IMR-90 (cell line): ENCODE data around the gene CCNI2. TPM values are rescaled to one million over a fixed set of nuclear protein-coding genes. Genes with fewer than 3 reads are reported as not detected.

ENCODE experiments used
- ATAC-seq: fragments of 200-7000 bp; cut with Tn5 transposase; 2 replicates; pipeline ENCODE4 v1.9.1; 2020; ENCODE audit warnings: low read depth, mild to moderate bottlenecking, moderate library complexity
- BruUV-seq: library from RNA; stranded (reverse); fragments of 400-500 nt; replicated peaks from 2 replicates; lab custom pipeline; 2021; lab: Mats Ljungman, UMichigan
- CTCF ChIA-PET: fragments of 300-600 bp; formaldehyde crosslinking; extraction: SDS; loops from one replicate; lab custom pipeline; 2021; ENCODE audit warnings: antibody characterized with exemption; lab: Yijun Ruan, JAX
- POLR2A ChIA-PET: fragments of 300-600 bp; sonication (Branson Sonifier 250); formaldehyde crosslinking; loops from one replicate; lab custom pipeline; 2022; ENCODE audit warnings: antibody characterized with exemption; ENCODE audit not compliant: unreplicated experiment; lab: Charles Lee
- DNase-seq: peaks from one replicate; pipeline ENCODE4 v3.0.0; 2013
- H2AFZ ChIP-seq: replicated peaks from 2 replicates; pipeline ENCODE3; 2013; ENCODE audit warnings: low read length, mild to moderate bottlenecking; ENCODE audit not compliant: poor library complexity
- H2AK5ac ChIP-seq: 2 replicates; pipeline ENCODE4 v1.6.1; 2013; ENCODE audit warnings: low read depth, low read length, inconsistent platforms
- H2AK9ac ChIP-seq: replicated peaks from 2 replicates; pipeline ENCODE3; 2013; ENCODE audit warnings: mild to moderate bottlenecking, low read depth, low read length, moderate library complexity; ENCODE audit not compliant: poor library complexity
- H2BK120ac ChIP-seq: 2 replicates; pipeline ENCODE4 v1.6.1; 2013; ENCODE audit warnings: low read depth, low read length, inconsistent platforms
- H2BK15ac ChIP-seq: 3 replicates; pipeline ENCODE4 v1.6.1; 2013; ENCODE audit warnings: low read depth, low read length, inconsistent platforms
- H2BK20ac ChIP-seq: 2 replicates; pipeline ENCODE4 v1.6.1; 2013; ENCODE audit warnings: low read depth, mild to moderate bottlenecking, inconsistent platforms, low read length, moderate library complexity
- H2BK5ac ChIP-seq: 2 replicates; pipeline ENCODE4 v1.6.1; 2013; ENCODE audit warnings: mild to moderate bottlenecking, low read depth, low read length, inconsistent platforms; ENCODE audit not compliant: poor library complexity, severe bottlenecking
- H3K14ac ChIP-seq: replicated peaks from 2 replicates; pipeline ENCODE4 v1.6.1; 2013; ENCODE audit warnings: low read depth, low read length, inconsistent platforms
- H3K18ac ChIP-seq: 2 replicates; pipeline ENCODE4 v1.6.1; 2013; ENCODE audit warnings: low read depth, low read length, control low read depth
- H3K23ac ChIP-seq: 2 replicates; pipeline ENCODE4 v1.6.1; 2013; ENCODE audit warnings: low read depth, low read length, inconsistent platforms
- H3K27ac ChIP-seq: 2 replicates; pipeline ENCODE4 v1.5.1; 2013; ENCODE audit warnings: mild to moderate bottlenecking, control low read depth, low read length; ENCODE audit not compliant: insufficient read depth
- H3K27me3 ChIP-seq: 2 replicates; pipeline ENCODE4 v1.6.1; 2013; ENCODE audit warnings: low read length; ENCODE audit not compliant: control insufficient read depth, insufficient read depth
- H3K36me3 ChIP-seq: 2 replicates; pipeline ENCODE4 v1.6.1; 2013; ENCODE audit warnings: low read length, mixed read lengths; ENCODE audit not compliant: control insufficient read depth, insufficient read depth
- H3K4ac ChIP-seq: 2 replicates; pipeline ENCODE4 v1.6.1; 2013; ENCODE audit warnings: low read depth, low read length, inconsistent platforms
- H3K4me1 ChIP-seq: 2 replicates; pipeline ENCODE4 v1.6.1; 2013; ENCODE audit warnings: low read length, mixed read lengths; ENCODE audit not compliant: control insufficient read depth, insufficient read depth
- H3K4me2 ChIP-seq: 2 replicates; pipeline ENCODE4 v1.6.1; 2013; ENCODE audit warnings: low read depth, mild to moderate bottlenecking, control low read depth, low read length, moderate library complexity
- H3K4me3 ChIP-seq: 2 replicates; pipeline ENCODE4 v1.5.1; 2013; ENCODE audit warnings: low read depth, mild to moderate bottlenecking, control low read depth, low read length, moderate library complexity; ENCODE audit not compliant: insufficient read depth
- H3K56ac ChIP-seq: 2 replicates; pipeline ENCODE4 v1.6.1; 2013; ENCODE audit warnings: low read length, inconsistent platforms; ENCODE audit not compliant: insufficient read depth; ENCODE audit errors: extremely low read depth
- H3K79me1 ChIP-seq, 2 experiments: 2 replicates each; pipeline ENCODE4 v1.6.1; 2013; ENCODE audit warnings: low read length in 2 of 2, inconsistent platforms in 1 of 2, low read depth in 1 of 2
- H3K9ac ChIP-seq: 2 replicates; pipeline ENCODE4 v1.6.1; 2013; ENCODE audit warnings: low read depth, low read length, control low read depth
- H3K9me1 ChIP-seq: 2 replicates; pipeline ENCODE4 v1.6.1; 2013; ENCODE audit warnings: low read length, inconsistent platforms; ENCODE audit not compliant: insufficient read depth
- H3K9me3 ChIP-seq: 2 replicates; pipeline ENCODE4 v1.6.1; 2013; ENCODE audit warnings: low read length; ENCODE audit not compliant: control insufficient read depth, insufficient read depth
- H4K20me1 ChIP-seq: 2 replicates; pipeline ENCODE4 v1.6.1; 2013; ENCODE audit warnings: low read length, inconsistent platforms; ENCODE audit not compliant: insufficient read depth
- H4K5ac ChIP-seq: 2 replicates; pipeline ENCODE4 v1.6.1; 2013; ENCODE audit warnings: mild to moderate bottlenecking, low read depth, low read length, control low read depth
- H4K8ac ChIP-seq, 2 experiments: 2 replicates each; pipeline ENCODE4 v1.6.1; 2013; ENCODE audit warnings: low read depth in 2 of 2, low read length in 2 of 2, control low read depth in 1 of 2, inconsistent platforms in 1 of 2
- H4K91ac ChIP-seq: 2 replicates; pipeline ENCODE4 v1.6.1; 2013; ENCODE audit warnings: low read depth, low read length, inconsistent platforms; ENCODE audit not compliant: insufficient read depth
- BHLHE40 ChIP-seq: fragments of 150-350 bp; IDR thresholded peaks from 2 replicates; pipeline ENCODE4 v1.6.1; 2016; ENCODE audit warnings: mild to moderate bottlenecking, low read depth, low read length
- CHD1 ChIP-seq: IDR thresholded peaks from 2 replicates; pipeline ENCODE4 v1.6.1; 2012; ENCODE audit warnings: low read depth, low read length, improper control_type of control experiment
- ELK1 ChIP-seq: fragments of 150-350 bp; IDR thresholded peaks from 2 replicates; pipeline ENCODE4 v1.6.1; 2016; ENCODE audit warnings: low read depth, mild to moderate bottlenecking, low read length, moderate library complexity, borderline replicate concordance
- MAFK ChIP-seq: IDR thresholded peaks from 2 replicates; pipeline ENCODE4 v1.6.1; 2012; ENCODE audit warnings: low read depth, low read length, improper control_type of control experiment
- MAZ ChIP-seq: IDR thresholded peaks from 2 replicates; pipeline ENCODE4 v1.6.1; 2012; ENCODE audit warnings: low read depth, mild to moderate bottlenecking, low read length, improper control_type of control experiment, moderate library complexity, borderline replicate concordance
- MXI1 ChIP-seq: IDR thresholded peaks from 2 replicates; pipeline ENCODE4 v1.6.1; 2012; ENCODE audit warnings: low read depth, mild to moderate bottlenecking, low read length, moderate library complexity, borderline replicate concordance
- NFE2L2 ChIP-seq: fragments of 150-350 bp; IDR thresholded peaks from 2 replicates; pipeline ENCODE4 v1.6.1; 2016; ENCODE audit warnings: low read depth, mild to moderate bottlenecking, low read length
- RAD21 ChIP-seq: IDR thresholded peaks from 2 replicates; pipeline ENCODE4 v1.6.1; 2012; ENCODE audit warnings: low read length, improper control_type of control experiment
- RCOR1 ChIP-seq: IDR thresholded peaks from 2 replicates; pipeline ENCODE4 v1.6.1; 2012; ENCODE audit warnings: mild to moderate bottlenecking, low read length, improper control_type of control experiment; ENCODE audit not compliant: insufficient replicate concordance
- RFX5 ChIP-seq: IDR thresholded peaks from 2 replicates; pipeline ENCODE4 v1.8.0; 2012; ENCODE audit warnings: low read depth, mild to moderate bottlenecking, low read length, moderate library complexity
- SMC3 ChIP-seq: fragments of 150-350 bp; IDR thresholded peaks from 2 replicates; pipeline ENCODE4 v1.6.1; 2016; ENCODE audit warnings: low read depth, mild to moderate bottlenecking, antibody characterized with exemption, low read length, moderate library complexity
- USF2 ChIP-seq: fragments of 150-350 bp; IDR thresholded peaks from 2 replicates; pipeline ENCODE4 v1.6.1; 2017; ENCODE audit warnings: mild to moderate bottlenecking, antibody characterized with exemption, low read length, low read depth
- WGBS, 2 experiments: methylation state at CpG; one replicate each; pipeline versions ENCODE4 v1.1.5 to v1.1.7; 2013; ENCODE audit warnings: missing lambda C conversion rate in 2 of 2; ENCODE audit not compliant: insufficient read length in 1 of 2; ENCODE audit errors: extremely low coverage in 2 of 2; 5-methylcytosine and 5-hydroxymethylcytosine counted together
- dilution Hi-C: fragments of 300-500 bp; cut with HindIII; formaldehyde crosslinking; loops from one replicate; pipeline ENCODE4 v1.14.3; 2018; ENCODE audit warnings: low sequenced_read_pairs; ENCODE audit not compliant: unreplicated experiment
- in situ Hi-C: fragments of 300-500 bp; cut with MboI; formaldehyde crosslinking; loops from 3 replicates; pipeline ENCODE4 v1.14.3; 2019; ENCODE audit warnings: low sequenced_read_pairs, inconsistent platforms, mixed read lengths
- intact Hi-C: fragments of 100-400 bp; cut with micrococcal nuclease; formaldehyde crosslinking; loops from 2 replicates; pipeline ENCODE4 v1.10.0; 2022
- polyA plus RNA-seq, 3 experiments: library from polyadenylated mRNA; depleted of rRNA; stranded (reverse); fragments of >200 nt; gene quantifications; 2 replicates each; pipeline ENCODE4 v1.2.3, GENCODE V29; 2012; ENCODE audit warnings: low replicate concordance in 1 of 3
- total RNA-seq: library from RNA; depleted of rRNA; stranded (reverse); fragments of >200 nt; gene quantifications from 2 replicates; pipeline ENCODE4 v1.2.3, GENCODE V29; 2012
- TF ChIP-seq, protein P1 (sequence below): conservative IDR thresholded peaks from 2 replicates; pipeline ENCODE4 v1.5.1; 2012; ENCODE audit warnings: mild to moderate bottlenecking, low read depth, low read length, improper control_type of control experiment

The CCNI2 gene
- total and polyA plus RNA-seq, 2 of the 4 experiments (the other 2 are of a cell fraction): not detected

DNA sequence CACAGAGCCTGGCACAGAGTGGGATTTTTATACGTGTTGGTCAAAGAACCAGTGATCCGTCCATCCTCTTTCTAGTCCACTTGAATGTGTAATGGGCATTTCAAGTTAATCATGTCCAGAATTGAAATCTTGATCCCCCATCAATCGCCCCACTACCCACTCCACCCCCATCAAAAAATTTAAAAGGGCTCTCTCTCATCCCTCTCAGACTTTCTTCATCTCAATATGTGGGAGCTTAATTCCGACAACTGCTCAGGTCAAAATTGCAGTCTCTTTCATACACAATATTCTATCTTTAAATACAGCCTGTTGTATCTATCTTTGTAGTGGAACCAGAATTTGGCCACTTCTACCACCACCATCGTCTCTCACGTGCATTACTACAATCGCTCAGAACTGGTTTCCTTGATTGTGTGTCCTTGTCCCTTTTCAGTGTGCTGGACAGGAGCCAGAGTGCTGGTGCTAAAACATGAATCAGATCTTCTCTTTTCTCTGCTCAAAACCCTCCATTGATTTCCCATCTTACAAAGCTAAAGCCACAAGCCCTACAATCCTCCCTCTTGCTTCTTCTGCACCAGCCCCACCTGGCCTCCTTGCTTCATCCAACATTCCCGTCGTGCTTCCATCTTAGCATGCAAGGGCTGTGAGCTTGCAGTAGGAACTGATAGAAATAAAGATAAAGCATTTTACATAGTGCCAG lies 9.1 kb upstream of the CCNI2 start:
- Histone ChIP-seq H4K20me1 (no peaks in the 10 kb centered on the region), H3K4me3 (peak overlapping the region; percentile 84; the same call in 1 of the 2 replicates), H4K5ac (peak overlapping the region; percentile 18; the same call in 1 of the 2 replicates), H2AFZ (peak overlapping the region; percentile 96), H3K27me3 (no peaks in the 10 kb centered on the region; the same call in 1 of the 2 replicates), H2BK20ac (no peak overlapping the region), H2BK120ac (no peak overlapping the region), H3K4me1 (no peaks in the 10 kb centered on the region), H3K14ac (0 out of 2 replicates have a peak overlapping the region, but pooled peaks have one; percentile 31), H4K8ac (peak overlapping the region; percentile 61 to 86), H2AK5ac (no peak overlapping the region), H4K91ac (no peak overlapping the region; the same call in 1 of the 2 replicates), H3K4ac (no peak overlapping the region), H2BK15ac (no peak overlapping the region), H2AK9ac (no peak overlapping the region), H3K18ac (no peak overlapping the region), H3K4me2 (peak overlapping the region; percentile 70; the same call in 1 of the 2 replicates), H3K9ac (peak overlapping the region; percentile 9; the same call in 1 of the 2 replicates), H3K9me3 (peaks cover 5% of the 10 kb centered on the region; the same call in 1 of the 2 replicates), H3K9me1 (0 out of 2 replicates have a peak, but pooled peaks cover 5% of the 10 kb centered on the region), H2BK5ac (no peak overlapping the region), H3K23ac (no peak overlapping the region), H3K27ac (no peak overlapping the region), H3K36me3 (peaks cover 2% of the 10 kb centered on the region; the same call in 1 of the 2 replicates), H3K56ac (no peak overlapping the region), H3K79me1 (peaks cover 12 to 13% of the 10 kb centered on the region in 2 experiments; a peak in 3 of 4 replicates)
- ATAC-seq: no peak
- POLR2A ChIA-PET: interaction anchor here (0.7 kb wide), 1 partner anchor 8 kb away, joined by 3 read pairs; no protein-coding TSS in a partner anchor
- intact Hi-C loops: no loop called here
- in situ Hi-C loops: no loop called here
- BruUV-seq: no TSS peak
- dilution Hi-C loops: no loop called here
- no peak for DNase-seq
- WGBS, 2 experiments: 90% methylated on average over 4 of the region's 9 CpGs; no CpG with 5 or more reads in 1 of the 2 experiments
- CTCF ChIA-PET: interaction anchor here (1.1 to 1.3 kb wide), 3 partner anchors 9 to 82 kb away, joined by 3 to 5 read pairs (median 4); partner anchors contain the start of gene CCNI2
- TF ChIP-seq, protein P1, sequence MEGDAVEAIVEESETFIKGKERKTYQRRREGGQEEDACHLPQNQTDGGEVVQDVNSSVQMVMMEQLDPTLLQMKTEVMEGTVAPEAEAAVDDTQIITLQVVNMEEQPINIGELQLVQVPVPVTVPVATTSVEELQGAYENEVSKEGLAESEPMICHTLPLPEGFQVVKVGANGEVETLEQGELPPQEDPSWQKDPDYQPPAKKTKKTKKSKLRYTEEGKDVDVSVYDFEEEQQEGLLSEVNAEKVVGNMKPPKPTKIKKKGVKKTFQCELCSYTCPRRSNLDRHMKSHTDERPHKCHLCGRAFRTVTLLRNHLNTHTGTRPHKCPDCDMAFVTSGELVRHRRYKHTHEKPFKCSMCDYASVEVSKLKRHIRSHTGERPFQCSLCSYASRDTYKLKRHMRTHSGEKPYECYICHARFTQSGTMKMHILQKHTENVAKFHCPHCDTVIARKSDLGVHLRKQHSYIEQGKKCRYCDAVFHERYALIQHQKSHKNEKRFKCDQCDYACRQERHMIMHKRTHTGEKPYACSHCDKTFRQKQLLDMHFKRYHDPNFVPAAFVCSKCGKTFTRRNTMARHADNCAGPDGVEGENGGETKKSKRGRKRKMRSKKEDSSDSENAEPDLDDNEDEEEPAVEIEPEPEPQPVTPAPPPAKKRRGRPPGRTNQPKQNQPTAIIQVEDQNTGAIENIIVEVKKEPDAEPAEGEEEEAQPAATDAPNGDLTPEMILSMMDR: no peak
- no peak for TF ChIP-seq RFX5
- no peak for TF ChIP-seq RAD21
- no peak for TF ChIP-seq MXI1
- TF ChIP-seq MAZ: no peak
- no peak for TF ChIP-seq NFE2L2
- no peak for TF ChIP-seq BHLHE40
- TF ChIP-seq RCOR1: no peak
- TF ChIP-seq CHD1: no peak
- TF ChIP-seq USF2: no peak
- TF ChIP-seq SMC3: no peak
- TF ChIP-seq MAFK: no peak
- no peak for TF ChIP-seq ELK1
